ENCODE data around the gene CYP4F2.
A peak's percentile ranks its signal among the peaks of the same experiment; 100 is the strongest.
"Not testable (repeated sequence)": the region's sequence is repeated elsewhere in the genome, so short reads cannot be mapped to it uniquely, and the experiment has no call there.

The CYP4F2 gene, protein sequence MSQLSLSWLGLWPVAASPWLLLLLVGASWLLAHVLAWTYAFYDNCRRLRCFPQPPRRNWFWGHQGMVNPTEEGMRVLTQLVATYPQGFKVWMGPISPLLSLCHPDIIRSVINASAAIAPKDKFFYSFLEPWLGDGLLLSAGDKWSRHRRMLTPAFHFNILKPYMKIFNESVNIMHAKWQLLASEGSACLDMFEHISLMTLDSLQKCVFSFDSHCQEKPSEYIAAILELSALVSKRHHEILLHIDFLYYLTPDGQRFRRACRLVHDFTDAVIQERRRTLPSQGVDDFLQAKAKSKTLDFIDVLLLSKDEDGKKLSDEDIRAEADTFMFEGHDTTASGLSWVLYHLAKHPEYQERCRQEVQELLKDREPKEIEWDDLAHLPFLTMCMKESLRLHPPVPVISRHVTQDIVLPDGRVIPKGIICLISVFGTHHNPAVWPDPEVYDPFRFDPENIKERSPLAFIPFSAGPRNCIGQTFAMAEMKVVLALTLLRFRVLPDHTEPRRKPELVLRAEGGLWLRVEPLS

DNA sequence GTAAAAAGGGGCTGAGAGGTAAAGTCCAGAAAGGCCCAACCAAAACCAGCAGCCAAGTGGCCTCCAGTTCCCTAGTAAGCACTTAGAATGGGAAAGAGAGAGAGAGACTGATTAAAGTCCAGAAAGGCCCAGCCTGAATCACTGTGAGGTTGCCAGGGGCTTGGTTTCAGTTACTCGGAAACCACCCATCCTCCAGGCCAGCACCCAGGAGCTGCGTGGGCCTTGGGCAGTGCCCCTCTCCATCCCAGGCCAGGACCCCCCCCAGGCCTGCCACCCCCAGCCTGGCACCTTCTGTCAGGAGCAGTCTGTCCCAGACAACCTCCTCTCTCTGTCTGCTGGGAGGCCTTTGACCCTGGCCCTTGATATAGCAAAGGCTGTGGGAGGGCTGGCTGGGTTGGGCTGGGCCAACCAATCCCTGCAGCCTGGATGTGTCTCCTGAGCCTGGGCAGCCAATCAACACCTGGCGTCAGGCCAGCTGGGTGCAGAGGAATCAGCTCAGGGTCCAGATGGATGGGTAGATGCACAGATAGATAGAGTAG is at the start of gene CYP4F2:
CYP4F2 (minus strand) TSS at position 337 of the 539 bp plus-strand sequence. CDS start 463 bp downstream, outside the sequence.
- DNase-seq = no peak

DNA sequence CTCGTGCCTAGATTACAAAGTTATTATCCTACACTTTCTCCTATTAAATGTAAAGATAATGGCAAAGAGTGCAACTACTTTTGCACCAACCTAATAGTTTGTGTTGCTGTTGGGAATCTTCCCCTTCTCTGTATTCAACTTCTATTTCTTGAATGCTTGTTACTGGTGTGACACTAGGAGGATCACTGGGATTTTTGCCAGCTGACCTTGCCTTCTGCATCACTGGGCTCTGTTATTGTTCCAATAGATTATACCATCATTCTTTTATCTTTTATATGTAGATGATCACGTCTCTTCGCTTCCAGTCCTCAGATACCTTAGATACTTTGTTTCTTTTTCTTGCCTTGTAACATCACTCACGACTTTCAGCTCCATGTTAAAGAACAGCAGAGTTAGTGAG is 47.4 kb upstream of the CYP4F2 start:
- no peak for DNase-seq

DNA sequence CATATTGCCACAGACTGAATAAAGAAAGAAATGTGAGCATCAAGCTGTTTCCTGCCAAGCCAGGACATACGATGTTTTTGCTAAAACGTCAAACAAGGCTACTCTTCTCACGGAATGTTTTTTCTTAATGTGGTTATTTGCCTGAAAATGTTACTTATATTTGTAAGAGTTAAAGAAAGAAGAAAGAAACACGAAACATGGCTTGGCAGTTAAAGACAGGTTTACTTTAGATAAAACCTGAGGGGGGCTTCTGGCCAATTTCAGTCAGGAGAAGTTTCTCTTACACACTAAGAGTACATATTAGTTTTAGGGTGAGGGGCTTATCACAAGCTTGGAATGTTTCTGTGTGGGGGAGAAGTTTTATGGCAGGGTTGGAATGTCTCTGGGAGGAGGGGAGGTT is 46.5 kb upstream of the CYP4F2 start:
- DNase-seq = no peak

DNA sequence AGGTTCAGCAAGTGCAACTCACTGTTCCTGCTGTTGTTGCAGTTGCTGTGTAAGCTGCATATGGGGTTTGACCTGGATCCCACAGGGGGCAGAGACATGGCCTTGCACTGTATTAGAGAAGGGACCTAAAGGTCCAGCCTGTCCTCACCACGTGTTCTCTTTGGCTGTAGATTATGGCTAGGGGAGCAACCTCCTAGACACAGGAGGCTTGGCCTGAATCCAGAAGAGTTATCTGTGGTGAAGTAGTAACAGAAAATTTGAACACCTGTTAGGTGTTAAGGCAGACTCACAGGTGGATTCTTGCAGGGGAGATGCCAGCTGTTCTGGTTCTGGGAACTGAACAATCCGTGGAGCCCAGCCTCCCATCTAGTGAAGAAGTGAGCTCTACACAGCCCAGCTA is 39.9 kb upstream of the CYP4F2 start:
- DNase-seq = no peak

DNA sequence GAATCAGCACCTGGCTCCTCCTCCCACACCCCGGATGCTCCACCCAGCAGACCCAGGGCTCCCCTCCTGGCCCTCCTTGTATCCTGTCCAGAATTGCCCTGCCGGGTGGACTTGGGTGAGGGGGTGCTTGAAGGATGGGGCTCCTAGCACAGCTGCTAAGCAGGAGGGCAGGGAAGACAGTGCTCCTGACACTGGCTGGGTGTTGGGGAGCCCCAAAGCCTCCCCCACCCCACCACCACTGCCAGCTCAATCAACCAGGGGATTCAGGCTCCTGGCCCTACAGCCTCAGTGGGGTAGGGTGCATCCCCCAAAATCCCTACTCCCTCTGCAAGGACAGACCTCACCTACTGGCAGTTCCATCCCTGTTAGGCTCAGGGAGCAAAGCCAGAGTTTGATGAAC is 39.1 kb upstream of the CYP4F2 start:
- no peak for DNase-seq

DNA sequence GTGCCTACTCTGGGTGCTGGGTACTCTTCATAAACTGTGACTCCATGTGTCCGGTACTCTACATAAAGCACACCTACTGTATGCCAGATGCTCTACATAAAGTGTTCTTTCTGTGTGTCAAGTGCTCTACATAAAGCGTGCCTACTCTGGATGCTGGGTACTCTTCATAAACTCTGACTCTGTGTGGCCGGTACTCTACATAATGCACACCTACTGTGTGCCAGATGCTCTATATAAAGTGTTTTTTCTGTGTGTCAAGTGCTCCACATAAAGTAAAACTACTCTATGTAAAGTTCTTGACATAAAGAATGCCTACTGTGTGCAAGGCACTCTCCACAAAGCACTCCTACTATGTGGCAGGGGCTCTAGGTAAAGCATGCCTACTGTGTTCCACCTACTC is 38.3 kb upstream of the CYP4F2 start:
- DNase-seq = no peak

DNA sequence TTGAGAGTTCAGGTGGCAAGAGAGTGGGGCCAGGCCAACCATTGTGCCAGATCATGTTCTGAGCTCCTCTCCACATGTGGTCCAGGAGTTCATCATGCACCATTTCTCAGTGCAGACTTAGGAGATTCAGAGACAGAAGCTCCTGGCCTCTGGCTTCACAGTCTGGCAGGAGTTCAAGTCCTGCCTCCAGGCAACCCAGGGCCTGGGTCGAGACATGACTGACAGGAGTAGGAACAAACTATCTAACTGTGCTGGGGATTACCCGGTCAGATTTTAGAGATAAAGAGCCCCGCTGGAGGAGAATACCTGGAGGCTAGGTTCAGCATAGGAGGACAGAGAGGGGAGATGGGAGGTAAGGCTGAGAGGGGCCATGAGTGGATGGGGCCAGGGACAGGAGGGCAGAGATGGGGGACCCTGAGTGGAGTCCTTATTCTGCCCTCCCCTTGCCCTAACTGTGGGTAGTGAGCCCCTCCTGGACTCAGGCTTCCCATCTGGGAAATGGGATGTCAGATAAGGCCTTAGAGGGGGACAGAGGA is 37.4 kb upstream of the CYP4F2 start:
- no peak for DNase-seq

DNA sequence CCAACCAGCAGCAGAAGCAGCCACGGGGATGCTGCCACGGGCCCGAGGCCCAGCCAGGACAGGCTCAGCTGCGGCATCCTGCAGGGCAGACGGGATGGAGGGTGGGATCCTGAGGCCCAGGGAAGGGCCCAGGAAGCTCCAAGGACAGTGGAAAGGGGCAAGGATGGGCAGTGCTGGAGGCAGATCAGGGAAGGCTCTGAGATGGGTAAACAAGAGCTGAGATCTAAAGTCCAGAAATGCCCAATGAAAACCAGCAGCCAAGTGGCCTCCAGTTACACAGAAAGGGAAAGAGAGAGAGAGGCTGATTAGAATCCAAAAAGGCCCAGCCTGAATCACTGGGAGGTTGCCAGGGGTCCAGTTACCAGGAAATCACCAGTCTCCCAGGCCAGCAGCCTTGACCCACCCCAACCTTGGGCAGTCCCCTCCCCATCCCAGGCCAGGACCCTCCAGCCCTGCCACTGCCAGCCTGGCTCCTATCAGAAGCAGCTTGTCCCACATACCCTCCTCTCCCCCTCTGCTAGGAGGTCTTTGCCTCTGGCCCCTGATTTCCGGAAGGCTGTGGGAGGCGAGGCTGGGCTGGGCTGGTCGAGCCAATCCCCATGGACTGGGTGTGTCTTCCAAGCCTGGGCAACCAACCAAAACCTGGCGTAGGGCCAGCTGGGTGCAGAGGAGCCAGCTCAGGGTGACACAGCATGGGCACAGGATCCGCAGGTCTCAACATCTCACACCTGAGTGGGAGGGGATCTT is 36.6 kb upstream of the CYP4F2 start, which contains the start of gene CYP4F11:
CYP4F11 (minus strand) TSS at position 198 of the 747 bp plus-strand sequence; CDS start at position 77, 121 bp downstream.
- DNase-seq = peak; percentile 4

DNA sequence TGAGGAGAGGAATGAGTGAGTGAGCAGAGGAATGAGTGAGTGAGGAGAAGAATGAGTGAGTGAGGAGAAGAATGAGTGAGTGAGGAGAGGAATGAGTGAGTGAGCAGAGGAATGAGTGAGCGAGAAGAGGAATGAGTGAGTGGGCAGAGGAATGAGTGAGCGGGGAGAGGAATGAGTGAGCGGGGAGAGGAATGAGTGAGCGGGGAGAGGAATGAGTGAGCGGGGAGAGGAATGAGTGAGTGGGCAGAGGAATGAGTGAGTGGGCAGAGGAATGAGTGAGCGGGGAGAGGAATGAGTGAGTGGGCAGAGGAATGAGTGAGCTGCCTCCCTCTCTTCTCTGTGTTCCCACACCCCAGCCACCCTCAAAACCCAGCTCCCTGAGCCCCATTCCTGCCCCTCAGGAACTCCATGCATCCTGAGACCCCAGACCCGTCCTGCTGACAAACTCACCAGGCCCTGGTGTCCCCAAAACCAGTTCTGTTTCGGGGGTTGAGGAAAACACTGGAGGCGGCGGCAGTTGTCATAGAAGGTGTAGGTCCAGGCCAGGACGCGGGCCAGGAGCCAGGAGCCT is 36.0 kb upstream of the CYP4F2 start:
- DNase-seq = not testable (repeated sequence)

DNA sequence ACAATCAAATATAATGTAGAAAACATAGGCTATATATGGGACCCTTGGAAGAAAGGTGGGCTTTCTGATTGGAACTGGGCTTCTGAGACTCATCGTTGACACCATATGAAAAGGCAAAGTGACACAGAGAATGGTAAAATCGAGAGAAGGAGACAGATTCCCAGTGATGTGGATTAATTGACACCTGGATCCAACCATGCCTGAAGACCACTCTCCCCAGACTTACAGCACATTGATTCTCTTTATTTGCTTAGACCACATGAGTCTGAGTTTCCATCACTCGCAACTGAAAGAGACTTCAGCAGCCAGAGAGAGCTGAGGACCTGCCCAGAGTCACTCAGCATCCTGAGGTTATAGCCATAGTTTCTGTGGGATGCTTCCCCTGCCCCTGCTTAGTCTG is 30.4 kb upstream of the CYP4F2 start:
- DNase-seq = no peak

DNA sequence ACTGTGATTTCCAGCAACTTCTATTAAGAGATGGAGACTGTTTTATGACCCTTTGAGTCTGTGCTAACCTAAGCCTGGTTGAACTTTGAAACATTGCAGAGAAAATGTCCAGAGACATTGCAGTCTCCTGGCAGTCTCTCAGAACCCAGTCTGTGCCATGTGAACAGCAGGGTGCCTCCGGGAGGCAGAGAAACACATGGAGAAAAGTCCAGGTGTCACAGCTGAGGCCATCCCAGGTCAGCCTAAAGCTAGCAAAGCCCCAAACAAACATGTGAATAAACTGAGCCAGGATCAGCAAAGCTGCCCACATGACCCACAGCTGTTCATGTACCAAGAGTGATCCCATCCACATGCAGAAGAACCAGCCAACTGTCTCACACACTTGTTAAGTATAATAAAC is 28.6 kb upstream of the CYP4F2 start:
- no peak for DNase-seq

DNA sequence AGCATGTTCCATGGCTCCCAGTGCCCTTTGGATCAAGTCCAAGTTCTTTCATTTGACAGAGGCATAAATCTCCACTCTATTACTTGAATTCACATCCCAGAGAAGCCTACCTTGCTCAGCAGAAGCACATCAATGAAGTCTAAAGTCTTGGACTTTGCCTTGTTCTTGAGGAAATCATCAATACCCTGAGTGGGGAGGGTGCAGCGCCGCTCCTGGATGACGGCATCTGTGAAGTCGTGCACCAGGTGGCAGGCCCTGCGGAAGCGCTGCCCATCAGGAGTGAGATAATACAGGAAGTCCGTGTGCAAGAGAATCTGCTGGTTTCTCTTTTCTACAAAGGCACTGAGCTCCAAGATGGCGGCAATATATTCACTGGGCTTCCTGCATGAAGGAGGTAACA is 25.8 kb upstream of the CYP4F2 start:
- DNase-seq = no peak

DNA sequence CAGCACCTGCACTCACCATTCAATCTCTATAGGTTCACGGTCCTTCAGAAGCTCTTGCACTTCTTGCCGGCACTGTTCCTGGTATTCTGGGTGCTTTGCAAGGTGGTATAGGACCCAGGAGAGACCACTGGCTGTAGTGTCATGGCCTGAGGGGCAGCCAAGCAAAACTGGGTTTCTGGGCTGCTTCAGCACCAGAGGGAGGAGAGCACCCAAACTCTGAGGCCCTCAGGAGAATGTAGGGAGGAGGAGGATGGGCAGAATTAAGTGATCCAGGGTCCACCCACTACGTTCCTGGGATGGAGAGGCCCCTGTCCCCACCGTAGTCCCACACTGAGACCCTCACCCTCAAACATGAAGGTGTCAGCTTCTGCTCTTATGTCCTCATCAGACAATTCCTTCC is 24.1 kb upstream of the CYP4F2 start:
- no peak for DNase-seq

DNA sequence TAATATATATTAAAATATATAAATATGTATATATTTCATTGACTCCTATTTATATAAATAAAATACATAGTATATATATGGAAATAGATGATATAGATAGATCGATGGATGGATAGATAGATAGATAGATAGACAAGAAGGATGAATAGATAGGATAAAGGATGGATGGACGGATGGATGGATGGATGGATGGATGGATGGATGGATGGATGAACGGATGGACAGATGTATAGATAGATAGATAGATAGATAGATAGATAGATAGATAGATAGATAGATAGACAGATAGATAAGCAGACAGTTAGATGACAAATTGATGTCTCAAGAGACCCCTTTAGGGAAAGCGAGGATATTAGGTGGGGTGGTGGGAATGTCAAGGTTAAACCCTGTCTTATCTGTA is 21.4 kb upstream of the CYP4F2 start:
- DNase-seq = no peak

DNA sequence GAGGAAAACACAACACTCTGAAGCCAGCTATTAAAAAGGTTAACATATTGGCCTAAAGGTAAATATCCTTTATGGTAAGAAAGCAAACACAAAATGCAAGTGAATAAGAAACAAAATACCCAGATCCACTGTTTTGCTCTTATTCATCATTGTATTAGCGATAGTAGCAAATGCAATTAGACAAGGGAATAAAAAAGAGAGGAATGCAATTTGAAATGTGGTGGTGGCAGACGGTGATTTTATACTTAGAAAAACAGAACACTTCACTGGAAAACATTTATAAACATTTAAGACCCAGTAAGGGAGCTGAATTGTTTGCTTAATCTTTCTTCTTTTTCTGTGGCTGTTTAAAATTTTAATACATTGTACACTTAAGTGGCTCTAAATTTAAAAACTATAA is 17.2 kb upstream of the CYP4F2 start:
- DNase-seq = no peak

DNA sequence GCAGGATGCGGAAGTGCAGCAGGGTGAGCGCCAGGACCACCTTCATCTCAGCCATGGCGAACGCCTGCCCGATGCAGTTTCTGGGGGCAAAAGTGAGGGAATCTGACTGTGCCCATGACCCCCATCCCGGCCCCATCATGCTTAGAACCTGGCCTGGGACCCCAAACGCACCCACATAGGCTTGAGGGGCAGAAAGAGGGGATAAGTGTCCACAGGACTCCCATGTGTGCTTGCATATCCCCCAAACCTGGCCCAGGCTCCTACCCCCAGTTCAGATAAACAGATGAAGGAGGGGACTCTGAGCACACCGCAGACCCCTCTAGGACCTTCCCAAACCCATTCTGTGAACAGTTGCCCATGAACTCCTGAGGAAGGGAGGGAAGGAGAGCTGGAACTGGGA is 16.0 kb upstream of the CYP4F2 start:
- no peak for DNase-seq

DNA sequence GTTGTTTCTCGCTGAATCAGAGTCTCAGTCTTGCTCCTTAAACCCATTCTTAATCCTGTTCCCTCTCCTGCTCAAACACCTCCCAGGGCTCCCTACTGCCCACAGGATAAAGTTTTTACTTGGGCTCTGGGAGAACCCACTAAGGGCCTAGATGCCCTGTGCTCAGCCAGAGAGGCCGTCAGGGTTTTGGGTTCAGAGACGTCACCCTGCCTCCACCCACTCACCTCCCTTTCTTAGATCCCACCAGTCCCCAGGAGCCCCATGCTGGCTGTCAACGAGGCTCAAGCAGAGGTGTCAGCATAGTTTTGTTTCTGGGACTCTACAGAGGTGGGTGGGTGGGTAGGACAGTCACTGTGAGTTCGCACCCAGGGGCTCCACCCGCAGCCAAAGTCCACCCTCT is 15.5 kb upstream of the CYP4F2 start:
- no peak for DNase-seq

DNA sequence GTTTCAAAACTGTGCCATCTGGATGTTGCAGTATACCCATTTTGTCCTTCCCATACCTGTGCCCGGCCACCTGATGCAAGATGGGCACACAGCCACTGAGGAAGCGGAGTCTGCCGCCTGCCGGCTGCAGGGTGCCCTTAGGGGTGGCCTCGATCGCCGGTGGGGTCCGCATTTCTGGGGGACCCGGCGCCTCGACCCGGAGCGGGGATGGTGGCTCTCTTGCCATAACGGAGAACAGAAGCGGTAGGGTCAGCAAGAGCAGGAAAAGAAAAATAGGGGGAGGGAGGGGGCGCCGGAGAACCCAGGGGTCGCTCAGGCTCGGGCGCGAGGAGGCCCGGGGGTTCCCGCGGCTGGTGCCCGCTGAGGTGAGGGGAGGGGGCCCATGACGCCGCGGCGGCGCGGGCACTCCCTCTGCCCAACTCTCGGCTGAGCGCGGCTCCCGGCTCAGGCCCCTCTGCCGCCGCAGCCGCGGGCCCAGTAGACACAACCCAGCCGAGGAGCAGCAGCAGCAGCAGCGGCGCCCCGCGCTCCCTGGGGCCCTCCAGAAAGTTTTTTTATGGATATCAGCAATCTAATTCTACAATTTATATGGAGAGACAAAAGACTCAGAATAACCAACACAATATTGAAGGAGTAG is 13.8 kb upstream of the CYP4F2 start:
- DNase-seq = no peak

DNA sequence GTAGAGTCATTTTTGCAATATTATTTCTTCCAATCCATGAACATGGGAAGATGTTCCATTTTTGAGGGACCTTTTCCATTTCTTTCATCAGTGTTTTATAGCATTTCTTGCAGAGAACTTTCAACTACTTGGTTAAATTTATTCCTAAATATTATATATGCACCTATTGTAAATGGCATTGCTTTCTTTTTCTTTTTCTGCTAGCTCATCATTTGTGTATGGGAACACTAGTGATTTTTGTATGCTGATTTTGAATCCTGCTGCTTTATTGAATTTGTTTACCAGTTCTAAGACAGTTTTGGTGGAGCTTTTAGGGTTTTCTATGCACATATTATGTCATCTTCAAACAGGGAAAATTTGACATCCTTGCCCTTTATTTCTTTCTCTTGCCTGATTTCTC is 7.2 kb upstream of the CYP4F2 start:
- DNase-seq = no peak

DNA sequence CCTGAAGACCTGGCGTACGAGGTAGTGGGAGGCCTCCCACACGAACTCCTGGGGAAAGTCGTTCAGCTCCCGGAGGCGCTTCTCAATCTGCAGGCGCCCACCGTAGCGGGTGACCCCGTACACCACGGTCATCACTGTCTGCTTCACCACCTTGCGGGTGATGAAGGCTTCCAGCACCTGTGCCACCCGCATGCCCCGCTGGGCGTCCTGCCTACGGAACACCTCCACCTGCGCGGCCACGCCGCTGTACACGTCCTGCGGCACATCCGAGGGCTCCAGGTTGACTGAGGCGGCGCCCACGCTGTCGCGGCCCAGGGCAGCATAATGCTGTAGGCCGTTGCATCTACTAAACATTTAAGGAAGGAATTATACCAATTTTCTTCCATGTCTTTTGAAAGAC is 5.0 kb upstream of the CYP4F2 start:
- not testable (repeated sequence) for DNase-seq

DNA sequence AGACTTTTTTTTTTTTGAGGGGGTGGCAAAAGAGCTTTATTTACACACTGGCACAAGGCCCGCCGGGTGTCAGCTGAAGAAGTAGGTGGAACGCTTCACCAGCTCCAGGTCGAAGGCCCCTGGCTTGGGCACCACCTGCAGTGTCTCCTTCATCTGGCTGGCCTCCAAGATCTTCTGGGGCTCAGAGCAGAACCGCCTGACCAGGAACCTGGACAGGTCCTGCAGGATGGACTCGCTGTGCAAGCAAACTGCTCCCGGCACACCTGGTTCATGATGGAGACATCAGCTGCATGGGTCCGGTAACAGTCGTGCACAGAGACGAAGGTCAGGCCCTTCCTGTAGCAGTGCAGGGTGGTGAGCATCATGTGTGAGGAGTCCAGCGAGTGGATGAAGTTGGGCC is 4.4 kb upstream of the CYP4F2 start:
- no peak for DNase-seq

DNA sequence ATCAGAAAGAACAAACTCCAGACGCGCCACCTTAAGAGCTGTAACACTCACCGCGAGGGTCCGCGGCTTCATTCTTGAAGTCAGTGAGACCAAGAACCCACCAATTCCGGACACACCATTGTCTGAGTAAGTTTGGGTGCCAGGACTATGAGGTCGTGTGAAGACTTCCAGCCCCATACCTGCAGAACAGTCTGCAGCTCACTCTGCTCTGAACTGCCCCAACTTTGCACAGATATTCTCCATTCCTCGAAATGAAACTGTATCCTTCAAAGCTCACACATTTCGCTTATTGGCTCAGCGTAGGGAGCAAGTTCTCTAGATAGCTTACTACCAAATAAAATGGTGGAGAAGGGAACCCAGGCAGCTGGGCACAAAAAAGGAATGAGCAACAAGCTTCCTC is 2.6 kb upstream of the CYP4F2 start:
- no peak for DNase-seq

DNA sequence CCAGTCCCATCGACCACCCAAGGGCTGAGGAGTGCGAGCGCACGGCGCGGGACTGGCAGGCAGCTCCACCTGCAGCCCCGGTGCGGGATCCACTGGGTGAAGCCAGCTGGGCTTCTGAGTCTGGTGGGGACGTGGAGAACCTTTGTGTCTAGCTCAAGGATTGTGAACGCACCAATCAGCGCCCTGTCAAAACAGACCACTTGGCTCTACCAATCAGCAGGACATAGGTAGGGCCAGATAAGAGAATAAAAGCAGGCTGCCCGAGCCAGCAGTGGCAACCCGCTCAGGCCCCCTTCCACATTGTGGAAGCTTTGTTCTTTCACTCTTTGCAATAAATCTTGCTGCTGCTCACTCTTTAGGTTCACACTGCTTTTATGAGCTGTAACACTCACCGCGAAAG is 2.2 kb upstream of the CYP4F2 start:
- not testable (repeated sequence) for DNase-seq
